GM12878 (cell line): ENCODE results near the gene FSTL4. TPM values are rescaled to one million over a fixed set of nuclear protein-coding genes. Genes with fewer than 3 reads are reported as not detected.

ENCODE experiments used
- ATAC-seq: fragments of 200-7000 bp; cut with Tn5 transposase; 3 replicates; pipeline ENCODE4 v1.9.1; 2020; ENCODE audit warnings: mild to moderate bottlenecking, moderate library complexity
- BruUV-seq: library from RNA; stranded (reverse); fragments of 400-500 nt; replicated peaks from 2 replicates; lab custom pipeline; 2021; lab: Mats Ljungman, UMichigan
- CTCF ChIA-PET: fragments of 300-600 bp; sonication (Branson Sonifier 250); formaldehyde crosslinking; extraction: SDS; loops from one replicate; lab custom pipeline; 2021; ENCODE audit warnings: inconsistent platforms; lab: Yijun Ruan, JAX
- POLR2A ChIA-PET: fragments of 350-600 bp; formaldehyde crosslinking; extraction: SDS; loops from one replicate; lab custom pipeline; 2021; ENCODE audit warnings: inconsistent platforms; lab: Charles Lee
- RAD21 ChIA-PET: fragments of 300-600 bp; sonication (Branson Sonifier 250); formaldehyde crosslinking; loops from one replicate; lab custom pipeline; 2023; ENCODE audit warnings: antibody characterized with exemption; ENCODE audit not compliant: unreplicated experiment; lab: Charles Lee
- SMC1A ChIA-PET: fragments of 300-600 bp; sonication (Branson Sonifier 250); formaldehyde crosslinking; loops from one replicate; lab custom pipeline; 2023; ENCODE audit not compliant: unreplicated experiment, uncharacterized antibody; lab: Charles Lee
- DNase-seq: peaks from one replicate; pipeline ENCODE4 v3.0.0-alpha.2; 2011; ENCODE audit warnings: low read depth, low spot score
- FAIRE-seq: peaks from 3 replicates; lab custom pipeline; 2011; peaks lifted over from hg19 to GRCh38; lab: Jason Lieb, UNC
- H2AFZ ChIP-seq: 2 replicates; pipeline ENCODE4 v1.6.0; 2011; ENCODE audit warnings: low read depth, low read length, control low read depth; ENCODE audit not compliant: control insufficient read depth
- H3K27ac ChIP-seq: 2 replicates; pipeline ENCODE4 v1.5.1; 2011; ENCODE audit warnings: control low read depth; ENCODE audit not compliant: control insufficient read depth, insufficient read depth
- H3K27me3 ChIP-seq, 2 experiments: replicated peaks in 1 of 2; 2 replicates each; pipeline versions ENCODE4 v1.6.0 to v1.6.1; 2011; ENCODE audit warnings: low read length in 1 of 2; ENCODE audit not compliant: control insufficient read depth in 2 of 2, insufficient read depth in 2 of 2
- H3K36me3 ChIP-seq, 2 experiments: 2 replicates each; pipeline ENCODE4 v1.5.1; 2011; ENCODE audit warnings: low read length in 1 of 2; ENCODE audit not compliant: control insufficient read depth in 2 of 2, insufficient read depth in 2 of 2
- H3K4me1 ChIP-seq: 2 replicates; pipeline ENCODE4 v1.6.1; 2011; ENCODE audit warnings: mild to moderate bottlenecking, low read length, moderate library complexity, mixed read lengths; ENCODE audit not compliant: control insufficient read depth, insufficient read depth
- H3K4me2 ChIP-seq: 2 replicates; pipeline ENCODE4 v1.6.0; 2011; ENCODE audit warnings: control low read depth; ENCODE audit not compliant: control insufficient read depth, insufficient read depth
- H3K4me3 ChIP-seq: fragments of 200-600 bp; sonication (generic); 2 replicates; pipeline ENCODE4 v1.5.1; 2016
- H3K79me2 ChIP-seq: 2 replicates; pipeline ENCODE4 v1.6.0; 2011; ENCODE audit warnings: low read length; ENCODE audit not compliant: control insufficient read depth, insufficient read depth
- H3K9ac ChIP-seq: 2 replicates; pipeline ENCODE4 v1.8.0; 2011; ENCODE audit warnings: low read length, control low read depth, mixed read lengths; ENCODE audit not compliant: control insufficient read depth, insufficient read depth
- H3K9me3 ChIP-seq: replicated peaks from 3 replicates; pipeline ENCODE4 v1.5.1; 2011; ENCODE audit warnings: mild to moderate bottlenecking, low read length; ENCODE audit not compliant: control insufficient read depth, insufficient read depth
- H4K20me1 ChIP-seq: 2 replicates; pipeline ENCODE4 v1.6.0; 2011; ENCODE audit not compliant: control insufficient read depth, insufficient read depth
- ATF7 ChIP-seq: fragments of 450-650 bp; IDR thresholded peaks from 2 replicates; pipeline ENCODE4 v1.6.1; 2016; ENCODE audit warnings: low read depth, mild to moderate bottlenecking
- STAT3 ChIP-seq: IDR thresholded peaks from 2 replicates; pipeline ENCODE4 v1.6.1; 2011; ENCODE audit warnings: low read depth, low read length, improper control_type of control experiment
- SUPT20H ChIP-seq: IDR thresholded peaks from 2 replicates; pipeline ENCODE4 v1.6.1; 2011; ENCODE audit warnings: low read depth, mild to moderate bottlenecking, low read length, moderate library complexity, borderline replicate concordance; ENCODE audit not compliant: control insufficient read depth
- ZBED1 ChIP-seq: IDR thresholded peaks from 2 replicates; pipeline ENCODE4 v1.6.1; 2016; ENCODE audit warnings: borderline replicate concordance
- ZNF687 ChIP-seq: fragments of 450-650 bp; IDR thresholded peaks from 2 replicates; pipeline ENCODE4 v1.6.1; 2017; ENCODE audit warnings: mild to moderate bottlenecking, moderate library complexity
- WGBS: methylation state at CpG from one replicate; pipeline ENCODE4 v1.1.6; 2016; ENCODE audit warnings: low lambda C conversion rate; ENCODE audit not compliant: insufficient replicate concordance, insufficient coverage; ENCODE audit errors: missing lambda C conversion rate; 5-methylcytosine and 5-hydroxymethylcytosine counted together
- in situ Hi-C: fragments of 300-500 bp; cut with MboI; formaldehyde crosslinking; loops from 9 replicates; pipeline ENCODE4 v1.14.3; 2018; ENCODE audit warnings: mixed read lengths
- intact Hi-C: fragments of 100-400 bp; cut with micrococcal nuclease; formaldehyde crosslinking; loops from one replicate; pipeline ENCODE4 v1.14.2; 2022; ENCODE audit not compliant: unreplicated experiment
- polyA plus RNA-seq, 11 experiments: library from polyadenylated mRNA; depleted of rRNA in 4 of 11; unstranded in 6 of 11; stranded (reverse) in 5 of 11; fragments of >200 nt; fragmentation: Nextera tagmentation in 4 of 11; fragmentation: Illumina TruSeq in 1 of 11; extraction: Ambion mirVana in 4 of 11; extraction: Trizol in 1 of 11; gene quantifications; 1 replicate in 1 of 11; 2 replicates in 10 of 11; pipeline versions ENCODE4 v1.2.1 to v1.2.3, GENCODE V29; 2011 to 2016; ENCODE audit warnings: inconsistent platforms in 2 of 11, missing spikeins in 2 of 11, low read depth in 1 of 11
- total RNA-seq, 4 experiments: library from RNA; depleted of rRNA in 3 of 4; stranded (reverse); fragments of >200 nt in 3 of 4; fragmentation: Illumina TruSeq in 1 of 4; extraction: Trizol in 1 of 4; gene quantifications; 2 replicates each; pipeline versions ENCODE4 v1.2.1 to v1.2.3, GENCODE V29; 2013 to 2021

The FSTL4 gene
- total and polyA plus RNA-seq, 10 of the 15 experiments (the other 5 are each of a cell fraction or from before 2014, with no cell fraction given) = 0.01 to 0.79 (median 0.21) TPM; not detected in 6

- TF ChIP-seq ATF7 (no peak), STAT3 (no peak), SUPT20H (no peak)
- TF ChIP-seq, all 136 proteins: peak for 0
Measured at GRCh38 chr5:133556551-133556950, 55.8 kb downstream of the FSTL4 start (continued).

GRCh38 chr5:133554279-133554678, 58.1 kb downstream of the FSTL4 start:
- no peak for DNase-seq
- Histone ChIP-seq H3K27ac (no peak overlapping the region), H3K9ac (no peak overlapping the region), H3K4me3 (no peak overlapping the region), H4K20me1 (no peaks in the 10 kb centered on the region), H3K4me2 (no peak overlapping the region), H3K79me2 (no peaks in the 10 kb centered on the region), H3K36me3 (no peaks in the 10 kb centered on the region), H3K4me1 (no peaks in the 10 kb centered on the region), H3K27me3 (peaks cover 0 to 2% of the 10 kb centered on the region in 2 experiments; a peak in 3 of 4 replicates), H2AFZ (no peak overlapping the region), H3K9me3 (no peaks in the 10 kb centered on the region)
- no peak for ATAC-seq
- SMC1A ChIA-PET = interaction anchor here (0.7 to 2.5 kb wide), 4 partner anchors 27 to 389 kb away, joined by 3 to 7 read pairs (median 3); no protein-coding TSS in a partner anchor
- BruUV-seq = no TSS peak
- in situ Hi-C loops = loop anchor here (10.0 kb wide), 1 partner anchor 391 kb away; no protein-coding TSS in a partner anchor
- WGBS = 63% methylated on average over 6 of the region's 6 CpGs
- RAD21 ChIA-PET = interaction anchor here (0.9 to 2.3 kb wide), 4 partner anchors 309 to 415 kb away, joined by 3 to 12 read pairs (median 4); no protein-coding TSS in a partner anchor
- TF ChIP-seq ZNF687 = no peak
- TF ChIP-seq ZBED1 = no peak
- CTCF ChIA-PET = interaction anchor here (0.7 to 2.0 kb wide), 8 partner anchors 8 to 391 kb away, joined by 3 to 7 read pairs (median 3); no protein-coding TSS in a partner anchor
- POLR2A ChIA-PET = no interaction called here
- intact Hi-C loops = no loop called here
- no peak for FAIRE-seq
